Activated CD4-positive, alpha-beta T cell treated with anti-CD3 and anti-CD28 coated beads, Interleukin-10, Interleukin-2, amounts not matched to agents 100 ng/mL and 50 ng/mL, durations not matched to agents 16 hours and 8 hours (primary cell): ENCODE data around the gene BLOC1S3.

Experiments
- DNase-seq: peaks from one replicate; pipeline ENCODE4 v3.0.0-alpha.2; 2020

Gene BLOC1S3

GRCh38 chr19:45146741-45147205, 31.8 kb upstream of the BLOC1S3 start:
- no peak for DNase-seq

GRCh38 chr19:45147835-45148676, 30.5 kb upstream of the BLOC1S3 start:
- no peak for DNase-seq

GRCh38 chr19:45149129-45149528, 29.5 kb upstream of the BLOC1S3 start:
- no peak for DNase-seq

GRCh38 chr19:45150180-45150579, 28.4 kb upstream of the BLOC1S3 start:
- DNase-seq: no peak

- no peak for DNase-seq
These were observed 27.8 kb upstream of the BLOC1S3 start for GRCh38 chr19:45150751-45151281.

- DNase-seq: no peak
These were observed 27.3 kb upstream of the BLOC1S3 start for GRCh38 chr19:45151320-45151719.

- no peak for DNase-seq
These were observed 26.6 kb upstream of the BLOC1S3 start for GRCh38 chr19:45151821-45152503.

GRCh38 chr19:45152504-45153338, 25.9 kb upstream of the BLOC1S3 start:
- peak; percentile 57 for DNase-seq

- peak; percentile 39 for DNase-seq
These were observed 25.1 kb upstream of the BLOC1S3 start for GRCh38 chr19:45153339-45154063.

- DNase-seq: no peak
These were observed 24.3 kb upstream of the BLOC1S3 start for GRCh38 chr19:45154064-45154827.

GRCh38 chr19:45156011-45156630, 22.5 kb upstream of the BLOC1S3 start:
- no peak for DNase-seq

- DNase-seq: no peak
These were observed 21.8 kb upstream of the BLOC1S3 start for GRCh38 chr19:45156751-45157150.

- DNase-seq: no peak
These were observed 19.9 kb upstream of the BLOC1S3 start for GRCh38 chr19:45158503-45159209.

- DNase-seq: no peak
These were observed 19.2 kb upstream of the BLOC1S3 start for GRCh38 chr19:45159210-45159970.

GRCh38 chr19:45159971-45160324, 18.6 kb upstream of the BLOC1S3 start:
- no peak for DNase-seq

GRCh38 chr19:45160870-45161737, 17.5 kb upstream of the BLOC1S3 start, which contains the start of gene NKPD1:
TSS of gene NKPD1 (minus strand) at chr19:45160982. CDS start at chr19:45160150, 832 bp downstream.
- DNase-seq: no peak

- no peak for DNase-seq
These were observed 16.6 kb upstream of the BLOC1S3 start for GRCh38 chr19:45161738-45162607.
